Fibroblast of skin of right quadriceps (primary cell): Measurements from ENCODE around the gene RAB36.
"Not testable (repeated sequence)": the region's sequence is repeated elsewhere in the genome, so short reads cannot be mapped to it uniquely, and the experiment has no call there.

Experiments used
- DNase-seq: peaks from one replicate; pipeline ENCODE4 v3.0.0-alpha.2; 2013

Gene RAB36

DNA sequence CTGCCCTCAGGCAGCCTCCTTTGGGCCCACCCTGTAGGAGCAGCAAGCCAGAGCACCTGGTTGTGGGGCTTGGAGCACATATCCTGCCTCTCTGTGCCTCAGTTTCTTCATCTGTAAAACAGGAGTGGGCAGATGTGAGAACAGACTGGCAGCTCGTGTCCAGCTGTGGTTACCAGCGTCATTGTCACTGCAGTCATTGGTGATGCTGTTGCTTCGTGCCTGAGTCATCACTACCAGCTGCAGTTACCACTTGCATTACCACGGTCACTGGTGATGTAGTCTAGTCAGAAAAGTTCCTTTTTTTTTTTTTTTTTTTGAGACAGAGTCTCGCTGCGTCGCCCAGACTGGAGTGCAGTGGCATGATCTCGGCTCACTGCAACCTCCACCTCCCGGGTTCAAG, 23.9 kb upstream of the RAB36 start:
- DNase-seq, result no peak

DNA sequence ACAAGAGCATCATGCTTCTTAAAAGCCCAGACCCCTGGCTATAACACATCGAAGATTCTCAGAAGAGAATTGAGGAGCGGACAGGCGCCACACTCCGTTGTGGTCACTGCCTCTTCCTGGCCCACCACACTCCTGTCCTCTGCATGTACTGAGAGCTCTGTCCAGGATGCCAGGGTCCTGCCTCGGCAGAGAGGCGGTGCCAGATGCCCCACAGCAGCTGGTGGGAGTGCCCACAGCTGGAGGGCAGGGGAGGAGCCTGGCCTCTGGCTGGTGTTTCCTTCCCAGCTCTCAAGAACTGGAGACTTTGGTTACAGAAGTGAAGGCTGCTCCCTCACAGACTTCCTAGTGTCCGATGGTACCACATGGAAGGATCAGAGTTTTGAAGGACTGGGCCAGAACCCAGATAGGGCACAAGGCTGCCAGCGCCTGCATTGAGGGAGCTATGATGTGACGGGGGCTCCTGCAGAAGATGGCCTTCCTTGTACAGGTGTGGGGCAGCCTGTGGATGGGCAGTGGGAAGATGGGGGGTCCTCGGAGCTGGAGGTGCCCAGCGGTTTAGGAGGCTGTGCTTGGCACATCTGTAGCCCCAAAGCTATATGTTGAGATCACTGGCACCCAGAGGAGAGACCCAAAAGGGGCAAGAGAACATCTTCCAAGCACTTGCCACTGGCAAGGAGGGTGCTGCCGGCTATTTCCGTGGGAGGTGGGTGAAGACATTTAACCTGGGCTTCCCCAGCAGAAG, 22.9 kb upstream of the RAB36 start:
- no peak for DNase-seq

DNA sequence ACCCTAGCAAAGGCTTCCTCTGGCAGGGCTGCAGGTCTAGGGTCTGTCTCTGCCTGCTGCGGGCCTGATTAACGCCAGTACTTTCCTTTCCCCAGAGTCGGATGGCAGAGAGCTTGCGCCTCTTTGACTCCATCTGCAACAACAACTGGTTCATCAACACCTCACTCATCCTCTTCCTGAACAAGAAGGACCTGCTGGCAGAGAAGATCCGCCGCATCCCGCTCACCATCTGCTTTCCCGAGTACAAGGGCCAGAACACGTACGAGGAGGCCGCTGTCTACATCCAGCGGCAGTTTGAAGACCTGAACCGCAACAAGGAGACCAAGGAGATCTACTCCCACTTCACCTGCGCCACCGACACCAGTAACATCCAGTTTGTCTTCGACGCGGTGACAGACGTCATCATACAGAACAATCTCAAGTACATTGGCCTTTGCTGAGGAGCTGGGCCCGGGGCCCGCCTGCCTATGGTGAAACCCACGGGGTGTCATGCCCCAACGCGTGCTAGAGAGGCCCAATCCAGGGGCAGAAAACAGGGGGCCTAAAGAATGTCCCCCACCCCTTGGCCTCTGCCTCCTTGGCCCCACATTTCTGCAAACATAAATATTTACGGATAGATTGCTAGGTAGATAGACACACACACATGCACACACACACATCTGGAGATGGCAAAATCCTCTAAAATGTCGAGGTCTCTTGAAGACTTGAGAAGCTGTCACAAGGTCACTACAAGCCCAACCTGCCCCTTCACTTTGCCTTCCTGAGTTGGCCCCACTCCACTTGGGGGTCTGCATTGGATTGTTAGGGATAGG, 22.1 kb upstream of the RAB36 start:
- DNase-seq, result no peak

DNA sequence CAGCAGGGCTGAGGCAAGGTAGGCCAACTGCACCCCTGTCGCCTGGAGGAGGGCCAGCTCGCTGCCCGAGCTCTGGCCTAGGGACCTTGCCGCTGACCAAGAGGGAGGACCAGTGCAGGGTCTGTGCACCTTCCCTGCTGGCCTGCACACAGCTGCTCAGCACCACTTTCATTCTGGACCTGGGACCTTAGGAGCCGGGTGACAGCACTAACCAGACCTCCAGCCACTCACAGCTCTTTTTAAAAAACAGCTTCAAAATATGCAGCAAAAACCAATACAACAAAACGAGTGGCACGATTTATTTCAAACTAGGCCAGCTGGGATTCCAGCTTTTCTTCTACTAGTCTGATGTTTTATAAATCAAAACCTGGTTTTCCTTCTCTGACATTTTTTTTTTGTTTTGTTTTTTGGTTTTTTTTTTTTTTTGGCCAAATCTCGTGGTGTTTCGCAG, 21.4 kb upstream of the RAB36 start:
- no peak for DNase-seq

DNA sequence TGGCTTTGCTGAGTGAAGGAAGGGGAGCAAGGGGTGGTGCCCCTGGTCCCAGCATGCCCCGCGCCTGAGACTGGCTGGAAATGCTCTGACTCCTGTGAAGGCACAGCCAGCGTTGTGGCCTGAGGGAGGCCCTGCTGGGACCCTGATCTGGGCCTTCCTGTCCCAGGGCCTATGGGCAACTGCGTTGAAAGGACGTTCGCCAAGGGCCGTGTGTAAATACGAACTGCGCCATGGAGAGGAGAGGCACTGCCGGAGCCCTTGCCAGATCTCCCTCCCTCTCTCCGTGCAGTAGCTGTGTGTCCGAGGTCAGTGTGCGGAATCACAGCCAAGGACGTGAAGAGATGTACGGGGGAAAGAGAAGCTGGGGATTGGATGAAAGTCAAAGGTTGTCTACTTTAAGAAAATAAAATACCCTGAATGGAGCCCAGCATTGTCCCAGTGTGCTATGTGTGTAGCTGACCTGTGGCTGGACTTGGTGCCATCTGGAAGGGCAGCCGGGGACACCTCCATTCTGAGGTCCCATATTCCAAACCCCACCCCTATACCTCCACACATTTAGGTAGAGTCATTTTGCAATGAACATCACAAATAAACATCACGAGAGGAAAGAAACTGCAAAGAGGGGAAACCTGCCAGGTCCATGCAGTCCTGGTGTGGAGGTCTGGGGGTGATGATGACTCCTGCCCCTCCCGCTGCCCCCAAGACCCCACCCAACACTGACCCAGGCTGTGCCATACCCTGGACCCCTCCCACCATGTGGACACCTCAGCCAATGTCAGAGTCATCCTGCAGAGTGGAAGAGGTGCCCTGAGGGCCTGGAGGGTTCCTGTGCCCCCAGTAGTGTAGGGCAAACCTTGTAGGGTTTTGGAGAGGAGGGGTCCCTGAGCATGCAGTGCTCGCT, 20.4 kb upstream of the RAB36 start:
- DNase-seq, result no peak

DNA sequence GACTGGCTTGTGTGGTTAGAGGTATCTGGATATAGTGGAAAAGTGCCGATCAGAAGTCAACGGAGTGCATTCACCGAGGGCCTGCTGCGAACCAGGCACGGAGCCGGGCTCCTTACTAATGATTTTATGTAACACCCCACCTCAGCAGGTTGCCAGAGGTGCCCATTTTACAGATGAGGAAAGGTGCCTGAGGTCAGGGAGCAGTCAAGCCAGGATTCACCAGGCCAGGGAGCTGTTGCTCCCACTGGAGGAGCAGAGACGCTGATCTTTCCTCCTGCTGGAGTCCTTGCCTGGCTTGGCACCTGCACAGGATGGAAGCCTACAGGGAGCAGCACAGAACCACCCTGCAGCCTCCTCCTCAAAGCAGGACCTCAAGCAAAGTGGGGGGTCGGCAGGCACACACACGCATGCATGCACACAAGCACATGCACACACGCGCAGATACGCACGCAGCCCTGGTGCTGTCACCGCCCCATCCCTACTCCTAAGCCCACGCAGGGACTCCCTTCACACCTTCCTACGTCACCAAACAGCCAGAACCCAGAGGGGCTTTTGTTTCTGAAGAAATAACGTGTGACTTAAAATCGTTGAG, 19.7 kb upstream of the RAB36 start:
- no peak for DNase-seq

DNA sequence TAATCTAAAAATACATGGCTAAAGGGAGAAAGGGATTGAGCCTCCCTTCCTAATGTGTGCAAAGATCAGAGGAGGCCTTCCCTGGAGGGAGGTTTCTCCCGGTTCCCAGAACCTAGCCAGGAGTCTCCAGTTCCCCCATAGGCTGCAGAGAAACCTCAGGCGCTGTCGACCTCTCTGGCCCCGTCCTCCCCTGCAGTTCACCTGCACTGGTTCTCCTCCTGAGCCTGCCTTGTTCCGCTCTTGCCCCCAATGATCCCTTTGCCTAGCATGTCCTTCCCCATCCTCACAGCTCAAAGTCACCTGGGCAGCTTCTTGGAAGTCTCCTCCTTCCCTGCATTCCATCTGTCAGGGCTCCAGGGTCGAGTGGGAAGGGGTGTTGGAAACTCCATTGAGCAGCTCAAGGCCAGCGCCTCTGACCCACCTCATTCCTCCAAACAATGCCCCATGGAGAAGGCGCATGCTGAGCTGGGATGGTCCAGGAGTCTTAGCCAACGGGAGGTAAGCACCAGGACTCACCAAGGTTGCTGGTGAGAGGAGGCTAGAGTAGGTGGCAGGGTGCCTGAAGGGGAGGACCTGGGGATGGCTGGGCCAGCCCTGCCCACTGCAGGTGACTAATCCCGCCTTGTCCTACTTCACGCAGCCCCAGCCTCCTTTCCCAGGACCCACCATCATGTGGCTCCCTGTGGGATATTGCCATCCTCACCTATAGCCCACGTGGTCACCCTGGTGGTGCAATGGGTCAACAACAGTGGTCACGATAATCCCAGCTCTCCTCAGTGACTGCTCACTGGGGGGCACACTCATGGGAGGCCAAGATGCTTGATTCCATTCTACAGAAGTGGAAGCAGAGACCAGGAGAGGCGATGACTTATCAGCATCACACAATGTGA, 18.9 kb upstream of the RAB36 start:
- no peak for DNase-seq

DNA sequence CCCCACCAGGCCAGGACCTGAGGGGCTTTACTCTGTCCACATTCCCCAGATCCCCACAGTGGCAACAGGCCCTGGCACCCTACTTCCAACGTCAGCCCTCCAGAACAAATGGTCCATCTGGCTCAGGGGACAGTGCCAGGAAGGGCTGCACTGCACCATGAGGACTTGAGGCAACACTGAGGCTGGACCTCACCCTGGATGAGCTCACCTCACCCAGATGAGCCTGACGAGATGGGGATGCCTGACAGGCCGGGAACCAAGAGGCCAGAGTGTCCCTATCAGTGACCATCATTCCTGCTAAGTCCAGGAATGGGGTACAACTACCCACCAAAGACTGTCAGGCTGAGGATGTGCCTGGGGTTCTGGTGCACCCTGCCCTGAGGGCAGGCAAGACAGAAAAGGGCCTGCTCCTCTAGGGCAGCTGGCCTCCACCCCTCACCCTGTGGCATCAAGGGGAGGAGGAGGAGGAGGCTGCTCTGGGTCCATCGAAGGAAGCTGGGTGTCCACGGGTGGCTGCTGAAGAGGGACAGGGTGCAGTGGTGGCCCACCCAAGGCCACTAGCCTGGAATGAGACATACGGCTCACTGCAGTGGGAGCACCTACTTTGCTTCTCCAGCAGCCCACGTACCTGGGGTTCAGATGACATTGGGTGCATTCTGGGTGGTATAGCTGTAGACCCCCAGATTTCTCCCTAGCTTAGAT, 18.1 kb upstream of the RAB36 start:
- DNase-seq, result no peak

DNA sequence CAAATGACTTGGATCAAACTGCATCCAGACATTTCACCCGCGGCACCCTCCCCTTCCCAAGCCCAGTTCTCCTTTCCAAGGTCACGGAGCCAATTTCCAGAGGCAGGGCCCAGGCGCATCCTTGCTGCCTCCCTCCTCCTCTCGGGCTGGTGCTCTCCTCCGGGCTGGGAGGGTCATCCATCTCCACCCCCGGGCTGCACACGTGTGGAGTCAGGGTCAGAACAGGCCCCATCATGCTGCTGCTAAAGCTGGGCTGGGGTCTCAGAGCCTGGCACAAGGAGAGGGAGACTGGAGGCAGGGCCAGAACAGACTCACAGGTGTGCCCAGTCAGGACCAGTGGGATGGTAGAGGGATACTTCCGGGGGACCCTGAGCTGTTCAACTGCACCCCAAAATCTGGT, 17.5 kb upstream of the RAB36 start:
- DNase-seq, result no peak

DNA sequence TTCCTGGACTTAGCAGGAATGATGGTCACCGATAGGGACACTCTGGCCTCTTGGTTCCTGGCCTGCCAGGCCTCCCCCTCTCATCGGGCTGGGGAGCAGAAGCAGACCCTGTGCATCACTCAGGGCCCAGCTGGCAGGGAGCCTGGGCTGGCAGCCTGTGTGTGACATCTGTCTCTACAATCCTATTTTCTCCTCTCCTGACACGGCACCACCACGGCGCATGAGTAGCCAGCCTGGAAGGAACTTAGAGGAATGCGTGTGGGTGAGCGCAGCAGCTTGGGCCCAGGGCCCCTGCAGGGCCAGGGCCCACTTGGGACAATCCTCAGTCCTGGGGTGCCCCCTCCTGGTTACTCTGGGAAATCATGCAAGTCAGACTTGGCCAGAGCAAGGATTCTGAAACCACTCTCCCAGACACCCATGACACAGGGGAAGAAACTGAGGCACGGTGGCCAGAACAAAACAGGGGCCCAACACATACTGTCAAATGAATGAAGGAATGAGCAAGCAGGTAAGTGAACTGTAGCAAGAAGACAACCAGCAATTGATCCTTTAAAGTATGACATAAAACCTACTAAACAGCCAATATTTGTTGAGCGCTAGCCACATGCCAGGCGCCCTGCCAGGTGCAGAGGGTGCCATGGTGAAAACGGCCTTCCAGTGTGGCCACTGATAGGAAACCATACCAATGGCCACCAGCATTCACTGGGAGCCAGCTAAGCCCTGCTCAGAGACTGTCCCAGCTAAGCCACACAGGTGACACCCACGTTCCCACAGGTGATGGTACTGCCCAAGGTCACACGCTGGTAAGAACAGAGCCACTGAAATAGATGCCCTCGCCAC, 16.8 kb upstream of the RAB36 start:
- peak; percentile 72 for DNase-seq

DNA sequence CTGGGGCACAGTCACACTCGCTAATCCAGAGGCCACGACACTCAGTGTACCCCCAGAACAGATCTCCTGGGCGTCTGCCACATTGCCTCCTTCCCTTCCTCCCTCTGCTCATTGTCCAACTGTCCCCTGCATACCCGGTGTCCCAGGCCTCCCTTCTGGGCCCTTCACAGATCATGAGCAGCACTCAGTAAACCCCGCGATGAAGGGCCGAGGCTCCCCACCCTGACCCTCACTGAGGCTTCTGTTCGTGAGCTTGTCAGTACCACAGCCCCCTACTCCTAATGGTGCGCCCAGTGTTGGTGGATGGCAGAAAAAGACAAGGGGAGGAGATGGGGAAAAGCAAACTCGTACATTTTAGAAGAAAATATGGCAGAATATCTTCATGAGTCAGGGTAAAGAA, 16.1 kb upstream of the RAB36 start:
- no peak for DNase-seq

DNA sequence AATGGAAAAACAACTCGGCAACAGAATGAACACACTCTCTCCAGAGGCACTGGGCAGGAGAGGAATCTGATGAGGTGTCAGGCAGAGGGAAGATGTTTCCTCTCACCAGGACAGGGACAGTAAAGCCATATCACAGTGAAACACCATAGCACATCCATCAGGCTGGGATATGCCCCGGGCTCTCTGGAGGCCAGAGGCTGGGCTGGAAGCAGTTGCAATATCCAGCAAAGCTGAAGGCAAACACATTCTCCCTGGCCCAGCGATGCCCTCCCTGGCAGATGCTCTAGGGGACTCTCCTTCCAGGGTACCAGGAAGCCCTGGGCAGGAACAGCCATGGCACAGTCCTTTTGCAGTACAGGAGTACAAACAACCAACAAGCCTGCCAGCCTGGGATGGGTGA, 14.6 kb upstream of the RAB36 start:
- DNase-seq, result no peak

DNA sequence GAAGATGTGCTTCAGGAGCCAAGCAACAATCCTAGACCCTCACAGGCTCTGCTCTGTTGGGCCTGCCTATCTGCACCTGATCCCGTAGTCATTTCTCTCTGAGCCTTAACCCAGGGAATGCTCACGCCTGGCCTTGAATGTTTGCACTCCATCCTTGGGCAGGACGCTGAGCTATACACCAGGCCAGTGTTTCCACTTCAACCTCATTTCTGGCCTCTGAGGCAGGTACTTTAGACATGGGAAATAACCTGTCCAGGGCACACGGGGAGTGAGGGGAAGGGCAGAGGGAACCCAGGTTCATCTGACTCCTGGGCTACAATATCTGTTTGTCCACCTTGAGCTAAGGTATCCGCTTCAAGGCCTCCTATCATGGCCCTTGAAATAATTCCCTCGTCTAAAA, 13.3 kb upstream of the RAB36 start:
- no peak for DNase-seq

DNA sequence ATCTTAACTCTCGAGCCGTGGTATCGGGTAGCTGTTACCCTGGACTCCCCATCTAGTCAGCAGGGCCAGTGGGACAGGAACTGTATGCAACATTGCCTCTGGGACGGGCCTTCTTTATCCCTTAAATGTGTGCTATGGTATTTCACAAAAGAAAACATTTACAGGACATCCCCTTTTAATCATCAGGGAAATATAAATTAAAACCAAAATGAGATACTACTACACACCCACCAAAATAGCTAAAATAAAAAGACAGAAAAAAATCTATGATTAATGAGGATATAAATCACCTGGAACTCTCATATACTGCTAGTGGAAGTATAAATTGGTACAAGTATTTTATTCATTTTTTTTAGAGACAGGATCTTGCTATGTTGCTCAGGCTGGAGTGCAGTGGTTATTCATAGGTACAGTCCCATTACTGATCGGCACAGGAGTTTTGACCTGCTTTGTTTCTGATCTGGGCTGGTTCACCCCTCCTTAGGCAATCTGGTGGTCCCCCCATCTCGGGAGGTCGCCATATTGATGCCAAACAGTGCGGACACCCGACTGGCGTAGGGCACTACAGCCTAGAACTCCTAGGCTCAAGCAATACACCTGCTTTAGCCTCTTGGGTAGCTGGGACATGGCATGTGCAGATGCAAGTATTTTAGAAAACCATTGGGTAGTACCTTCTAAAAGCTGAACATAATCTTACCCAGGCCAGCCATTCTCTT, 12.7 kb upstream of the RAB36 start:
- DNase-seq, result no peak

DNA sequence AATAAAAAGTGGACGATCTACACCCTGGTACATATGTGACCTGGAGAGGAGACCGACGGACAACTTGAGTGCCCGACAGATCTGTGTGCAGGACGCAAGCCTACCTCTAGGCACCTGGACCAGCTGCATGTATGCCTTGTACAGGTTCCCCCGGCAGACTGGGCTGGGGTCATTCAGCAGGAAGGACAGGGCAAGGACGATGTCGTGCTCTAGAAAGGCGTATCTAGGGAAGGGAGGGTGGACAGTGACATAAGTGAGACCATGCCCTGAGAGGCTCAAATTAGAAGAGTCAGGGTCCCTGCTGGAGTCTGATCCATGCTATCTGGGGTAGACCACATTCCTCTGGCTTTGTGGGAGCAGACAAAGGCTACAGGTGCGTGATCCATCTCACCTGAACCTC, 11.4 kb upstream of the RAB36 start:
- no peak for DNase-seq

DNA sequence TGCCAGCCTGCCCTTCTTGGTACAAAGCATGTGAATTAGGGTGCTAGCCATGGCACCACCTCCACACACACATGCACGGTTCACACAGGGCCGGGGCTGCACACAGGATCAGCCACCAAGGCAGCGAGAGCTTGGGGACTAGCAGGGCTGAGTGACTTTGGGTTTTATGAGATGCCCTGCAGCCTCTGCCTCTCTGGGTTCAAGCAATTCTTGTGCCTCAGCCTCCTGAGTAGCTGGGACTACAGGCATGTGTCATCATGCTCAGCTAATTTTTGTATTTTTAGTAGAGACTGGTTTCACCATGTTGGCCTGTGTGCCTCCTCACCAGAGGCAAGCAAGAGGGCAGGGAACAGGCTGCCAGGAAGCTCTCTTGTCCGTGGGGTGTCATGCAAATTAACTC, 8.3 kb upstream of the RAB36 start:
- not testable (repeated sequence) for DNase-seq

DNA sequence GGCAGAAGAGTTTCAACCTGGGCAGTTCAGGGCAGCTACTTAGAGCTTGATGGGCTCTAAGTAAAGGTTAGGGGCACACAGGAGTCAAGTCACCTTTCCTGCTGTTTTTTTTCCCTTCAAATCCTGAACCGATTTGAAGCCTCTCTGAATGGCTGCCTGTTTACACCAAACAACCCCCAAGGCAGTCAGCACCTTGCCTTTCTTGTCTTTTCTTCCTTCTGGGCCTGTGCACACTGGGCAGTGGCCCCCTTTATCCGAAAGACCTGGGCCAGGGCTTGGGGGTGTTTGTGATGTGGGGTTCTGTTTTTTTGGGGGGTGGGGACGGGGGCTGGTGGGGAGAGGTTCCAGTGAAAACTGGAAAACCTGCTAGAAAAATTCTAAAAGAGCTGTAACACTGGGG, 7.8 kb upstream of the RAB36 start:
- DNase-seq, result no peak

DNA sequence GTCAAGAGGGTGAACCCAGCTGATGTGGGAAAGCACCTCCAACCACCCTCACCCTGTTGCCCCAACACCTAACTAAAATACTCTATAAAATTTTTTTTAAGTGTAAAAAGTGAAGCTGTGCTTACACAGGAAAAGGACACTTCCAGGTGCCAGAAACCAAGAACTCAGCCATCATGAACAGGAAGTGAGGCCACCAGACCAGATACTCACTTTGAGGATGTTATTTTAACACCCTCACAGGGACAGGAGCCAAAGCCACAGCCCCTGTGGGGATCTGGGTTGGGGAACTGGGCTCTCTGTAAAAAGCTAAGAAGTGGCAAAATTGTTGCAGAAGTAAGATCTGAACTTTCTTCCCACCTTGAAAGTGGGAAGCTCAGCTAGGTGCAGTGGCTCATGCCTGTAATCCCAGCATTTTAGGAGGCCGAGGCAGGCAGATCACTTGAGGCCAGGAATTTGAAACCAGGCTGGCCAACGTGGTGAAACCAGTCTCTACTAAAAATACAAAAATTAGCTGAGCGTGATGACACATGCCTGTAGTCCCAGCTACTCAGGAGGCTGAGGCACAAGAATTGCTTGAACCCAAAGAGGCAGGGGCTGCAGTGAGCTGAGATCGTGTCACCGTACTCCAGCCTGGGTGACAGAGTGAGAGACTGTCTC, 7.2 kb upstream of the RAB36 start:
- DNase-seq, result no peak
